ENCODE data around the gene FBXW5. TPM values are rescaled to one million over a fixed set of nuclear protein-coding genes. Genes with fewer than 3 reads are reported as not detected.

Gene FBXW5
- polyA plus RNA-seq, 4 donors: 38.7 to 67.9 (median 43.5) TPM

- DNase-seq (ENCODE audit: low read depth in 4 of 4, low spot score in 3 of 4): no peak
Observed at GRCh38 chr9:136950656-136951276, 6.2 kb upstream of the FBXW5 start.

DNA sequence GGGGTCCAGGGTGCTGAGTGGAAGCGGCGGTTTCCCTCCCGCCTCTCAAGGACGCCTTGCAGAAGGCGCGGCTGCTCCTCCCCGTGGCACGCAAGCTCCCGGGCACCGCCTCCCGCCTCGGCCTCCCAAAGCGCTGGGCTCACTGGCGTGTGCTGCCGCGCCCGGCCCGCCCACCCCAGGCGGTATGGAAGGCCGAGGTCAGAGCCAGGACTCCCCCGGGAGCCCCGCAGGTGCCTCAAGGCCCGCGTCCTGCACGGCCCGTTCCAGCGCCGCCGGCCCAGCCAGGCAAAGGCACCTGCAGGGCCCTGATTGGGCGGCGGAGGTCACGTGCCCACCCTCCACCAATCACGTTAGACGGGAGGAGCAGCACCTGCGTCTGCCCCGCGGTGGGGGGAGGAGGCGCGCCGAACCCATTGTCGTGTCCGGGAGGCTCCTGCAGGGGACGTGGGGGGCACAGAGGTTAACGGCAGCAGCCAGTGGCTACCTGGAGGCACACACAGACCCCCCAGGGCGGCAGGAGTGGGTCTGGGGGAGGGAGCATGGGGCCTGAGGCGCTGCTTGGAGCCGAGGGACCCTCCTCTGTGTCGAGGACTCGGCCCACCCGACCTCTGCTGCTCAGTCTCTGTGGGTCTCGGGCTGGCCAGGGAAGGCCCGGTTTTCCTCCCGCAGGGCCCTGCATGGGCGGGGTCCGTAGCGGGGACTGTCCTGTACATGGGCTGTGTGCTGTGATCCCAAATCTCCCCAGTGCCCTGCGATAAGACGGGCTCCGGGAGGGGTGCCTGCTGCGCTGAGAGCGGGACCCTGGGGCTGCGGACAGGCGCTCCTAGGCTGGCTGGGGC is 5.5 kb upstream of the FBXW5 start:
- DNase-seq (ENCODE audit: low read depth in 4 of 4, low spot score in 3 of 4): peak; percentile 79 to 87 (median 84)

DNA sequence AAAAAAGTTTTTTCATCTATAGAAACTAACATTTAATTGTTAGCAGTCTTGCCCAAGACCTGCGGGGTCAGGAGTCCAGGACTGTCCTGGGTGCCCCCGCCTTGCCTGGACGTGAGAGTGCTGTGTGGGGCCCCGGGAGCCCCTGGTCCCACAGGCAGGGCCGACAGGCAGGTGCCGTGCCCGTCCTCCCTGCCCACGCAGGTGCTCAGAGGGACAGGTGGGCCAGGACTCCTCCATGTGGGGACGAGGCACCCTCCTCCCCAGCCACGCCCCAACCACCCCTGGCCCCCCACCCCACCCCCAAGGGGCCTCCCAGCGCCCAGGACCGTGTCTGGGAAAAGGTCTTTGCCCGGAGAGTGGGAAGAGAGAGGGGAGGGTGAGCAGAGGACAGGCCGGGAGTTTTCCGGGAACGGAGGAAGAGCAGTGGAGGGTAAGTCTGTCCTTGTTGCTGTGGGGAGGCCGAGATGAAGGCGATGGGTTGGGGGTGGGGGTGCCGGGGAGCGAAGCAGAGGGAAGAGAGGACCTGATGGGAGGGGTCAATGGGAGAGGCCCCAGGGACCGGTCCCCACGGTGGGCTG is 4.8 kb upstream of the FBXW5 start:
- DNase-seq (ENCODE audit: low read depth in 4 of 4, low spot score in 3 of 4): no peak

DNA sequence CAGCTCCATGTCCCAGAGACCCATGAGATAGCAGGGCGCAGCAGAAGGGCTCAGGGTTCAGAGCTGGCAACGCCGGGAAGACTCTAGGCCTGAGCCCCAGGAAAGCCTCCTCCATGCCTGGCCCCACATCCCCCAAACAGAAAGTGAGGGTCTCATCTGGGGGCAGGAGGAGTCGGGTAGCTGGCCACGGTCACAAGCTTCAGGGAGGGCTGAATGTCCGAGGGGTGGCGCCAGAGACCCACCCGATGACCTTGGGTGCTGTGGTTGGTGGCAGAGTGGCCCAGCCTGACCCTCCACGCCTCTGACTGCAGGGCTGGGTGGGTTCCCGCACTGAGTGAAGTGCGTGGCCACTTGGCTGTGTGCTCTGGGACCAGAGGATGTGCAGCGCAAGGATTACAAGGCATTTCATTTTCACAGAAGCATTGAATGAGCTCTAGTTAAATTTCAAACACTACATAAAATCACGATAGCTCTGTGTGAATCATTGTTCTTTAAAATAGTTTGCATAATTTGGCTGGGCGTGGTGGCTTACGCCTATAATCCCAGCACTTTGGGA is 3.5 kb upstream of the FBXW5 start:
- no peak for DNase-seq (ENCODE audit: low read depth in 4 of 4, low spot score in 3 of 4)

GRCh38 chr9:136947028-136947891 is 2.7 kb upstream of the FBXW5 start:
- DNase-seq (ENCODE audit: low read depth in 4 of 4, low spot score in 3 of 4): no peak

- no peak for DNase-seq (ENCODE audit: low read depth in 4 of 4, low spot score in 3 of 4)
Observed at GRCh38 chr9:136946228-136947027, 1.9 kb upstream of the FBXW5 start.

DNA sequence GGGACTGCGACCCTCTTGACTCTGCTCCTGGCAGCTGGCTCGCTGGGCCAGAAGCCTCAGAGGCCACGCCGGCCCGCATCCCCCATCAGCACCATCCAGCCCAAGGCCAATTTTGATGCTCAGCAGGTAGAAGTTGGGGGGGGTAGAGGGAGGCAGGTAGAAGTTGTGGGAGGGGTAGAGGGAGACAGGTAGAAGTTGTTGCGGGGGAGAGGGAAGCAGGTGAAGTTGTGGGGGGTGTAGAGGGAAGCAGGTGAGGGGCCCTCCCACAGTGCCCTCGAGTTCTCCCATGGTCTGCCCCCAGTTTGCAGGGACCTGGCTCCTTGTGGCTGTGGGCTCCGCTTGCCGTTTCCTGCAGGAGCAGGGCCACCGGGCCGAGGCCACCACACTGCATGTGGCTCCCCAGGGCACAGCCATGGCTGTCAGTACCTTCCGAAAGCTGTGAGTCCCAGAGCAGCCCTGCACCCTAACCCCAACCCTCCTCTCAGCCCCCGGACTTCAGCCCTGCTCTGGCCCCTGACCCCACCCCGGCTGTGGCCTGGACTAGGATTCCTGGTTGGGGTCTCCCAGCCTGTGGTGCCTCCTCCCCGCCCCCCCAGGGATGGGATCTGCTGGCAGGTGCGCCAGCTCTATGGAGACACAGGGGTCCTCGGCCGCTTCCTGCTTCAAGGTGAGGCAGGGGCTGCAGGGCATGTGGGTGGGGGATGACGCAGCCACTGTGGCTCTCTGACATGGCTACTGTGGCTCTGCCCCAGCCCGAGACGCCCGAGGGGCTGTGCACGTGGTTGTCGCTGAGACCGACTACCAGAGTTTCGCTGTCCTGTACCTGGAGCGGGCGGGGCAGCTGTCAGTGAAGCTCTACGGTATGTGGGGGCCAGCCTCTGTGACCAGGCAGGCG is 1.0 kb upstream of the FBXW5 start:
- DNase-seq (ENCODE audit: low read depth in 4 of 4, low spot score in 3 of 4): no peak

GRCh38 chr9:136944212-136944518 is 373 bp downstream of the FBXW5 start:
- DNase-seq (ENCODE audit: low read depth in 4 of 4, low spot score in 3 of 4): no peak

GRCh38 chr9:136943291-136944211 is 987 bp downstream of the FBXW5 start:
- DNase-seq (ENCODE audit: low read depth in 4 of 4, low spot score in 3 of 4): no peak

DNA sequence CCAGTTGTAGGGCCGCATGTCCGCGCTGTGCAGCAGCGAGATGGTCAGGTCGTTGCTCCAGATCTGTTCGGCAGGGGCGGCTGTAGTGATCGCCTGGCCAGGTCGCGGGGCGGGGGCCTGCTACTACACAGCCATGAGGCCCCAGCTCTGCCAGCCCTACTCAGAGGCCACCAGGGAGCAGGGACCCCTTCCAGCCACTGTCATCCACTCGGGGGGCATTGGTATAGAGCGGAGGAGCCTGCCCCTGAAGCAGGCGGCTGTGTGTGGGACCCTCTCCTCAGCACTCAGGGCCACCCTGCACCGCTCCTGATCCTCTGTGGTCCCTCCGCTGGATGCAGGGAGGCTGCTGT is 1.7 kb downstream of the FBXW5 start:
- no peak for DNase-seq (ENCODE audit: low read depth in 4 of 4, low spot score in 3 of 4)

- DNase-seq (ENCODE audit: low read depth in 4 of 4, low spot score in 3 of 4): no peak
Observed at GRCh38 chr9:136942112-136942880, 2.2 kb downstream of the FBXW5 start.

DNA sequence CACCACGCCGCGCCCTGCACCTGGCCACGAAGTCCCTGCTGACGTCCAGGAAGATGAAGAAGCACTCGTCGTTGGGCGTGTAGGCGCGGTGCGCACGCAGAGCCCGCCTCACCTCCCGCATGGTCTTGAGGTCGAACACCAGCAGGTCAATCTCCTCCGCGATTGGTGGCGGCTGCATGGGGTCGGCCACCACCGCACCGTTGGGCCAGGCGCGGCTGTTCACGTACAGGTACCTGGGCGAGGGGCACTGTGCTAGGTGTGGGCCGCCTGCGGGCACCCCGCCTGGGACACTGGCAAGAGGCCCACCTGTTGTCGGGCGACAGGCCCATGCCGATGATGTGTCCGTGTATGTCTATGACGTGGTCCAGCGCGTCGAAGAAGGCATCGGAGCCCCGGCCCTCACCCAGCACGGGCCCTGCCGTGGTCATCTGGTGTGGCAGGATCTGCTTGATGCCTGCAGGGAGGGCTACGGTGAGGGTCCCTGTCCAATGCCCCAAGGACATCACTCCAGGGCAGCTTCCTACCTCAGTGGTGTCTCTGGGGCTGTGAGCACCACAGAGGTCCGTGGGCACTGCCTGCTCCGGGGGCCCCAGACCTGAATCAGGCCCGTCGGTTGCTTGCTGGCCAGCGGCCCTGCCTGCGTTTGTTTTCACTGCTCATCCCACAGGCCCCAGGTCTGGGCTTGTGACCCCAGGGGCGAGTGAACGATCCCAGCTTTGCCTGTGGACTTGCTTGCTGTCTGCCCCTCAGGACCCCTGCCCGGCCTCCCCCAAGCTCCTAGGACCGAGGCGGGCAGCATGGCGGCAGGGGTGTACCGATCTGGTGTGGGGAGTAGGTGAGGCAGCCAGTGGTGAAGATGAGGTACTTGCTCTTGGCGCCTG is 3.1 kb downstream of the FBXW5 start:
- DNase-seq (ENCODE audit: low read depth in 4 of 4, low spot score in 3 of 4): no peak

GRCh38 chr9:136940526-136941230 is 3.9 kb downstream of the FBXW5 start:
- no peak for DNase-seq (ENCODE audit: low read depth in 4 of 4, low spot score in 3 of 4)

DNA sequence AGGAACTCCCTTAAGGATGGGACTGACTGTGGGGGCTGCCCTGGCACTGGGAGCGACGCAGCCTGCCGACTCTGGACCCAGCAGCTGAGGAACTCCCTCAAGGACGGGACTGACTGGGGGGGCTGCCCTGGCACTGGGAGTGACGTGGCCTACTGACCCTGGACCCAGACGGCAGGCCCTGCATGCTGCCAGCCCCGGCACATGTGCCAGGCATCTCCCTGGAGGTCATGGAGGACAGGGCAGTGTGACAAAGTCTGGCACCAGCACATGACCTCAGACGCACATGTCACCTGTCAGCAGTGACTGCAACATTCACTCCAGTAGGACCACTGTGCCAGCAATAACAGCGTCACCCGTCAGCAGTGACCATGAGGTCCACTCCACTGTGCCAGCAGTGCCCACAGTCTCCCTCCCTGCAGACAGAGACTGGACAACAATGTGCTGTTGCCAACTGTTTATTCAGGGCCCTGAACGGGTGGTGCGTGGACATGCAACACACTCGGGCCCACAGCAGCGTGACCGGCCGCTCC is 4.5 kb downstream of the FBXW5 start:
- DNase-seq (ENCODE audit: low read depth in 4 of 4, low spot score in 3 of 4): no peak

DNA sequence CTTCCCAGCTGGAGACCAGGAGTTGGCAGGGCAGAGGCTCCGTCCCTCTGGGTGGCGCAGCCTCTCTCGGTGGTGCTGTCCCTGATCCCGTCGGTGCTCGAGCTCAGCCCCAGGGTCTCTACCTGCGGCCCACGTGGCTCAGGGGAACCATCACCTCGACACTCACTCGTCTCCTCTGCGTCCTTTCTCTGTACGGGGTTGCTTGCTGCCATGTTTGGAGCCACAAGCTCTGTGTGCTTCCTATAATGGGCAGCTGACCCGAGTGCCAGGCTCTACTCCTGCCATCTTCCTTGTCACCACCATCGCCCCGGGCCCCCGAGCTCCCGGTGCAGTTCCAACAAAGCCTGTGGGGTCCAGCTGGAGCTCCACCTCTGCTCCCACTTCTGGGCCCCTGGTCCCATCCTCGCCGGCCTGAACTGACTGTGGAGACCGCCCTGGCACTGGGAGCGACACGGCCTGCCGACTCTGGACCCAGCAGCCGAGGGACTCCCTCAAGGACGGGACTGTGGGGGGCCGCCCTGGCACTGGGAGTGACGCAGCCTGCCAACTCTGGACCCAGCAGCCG is 5.0 kb downstream of the FBXW5 start:
- no peak for DNase-seq (ENCODE audit: low read depth in 4 of 4, low spot score in 3 of 4)

All from right renal pelvis (tissue), 4 donors.